Fibroblast of lung (primary cell): ENCODE data around the gene ITPRIPL2. TPM values are rescaled to one million over a fixed set of nuclear protein-coding genes. Genes with fewer than 3 reads are reported as not detected.

Experiments used
- DNase-seq, 2 donors: peaks; one replicate each; pipeline versions ENCODE4 v3.0.0 to v3.0.0-alpha.2; 2010; ENCODE audit warnings: low read depth in 2 of 2
- H2AFZ ChIP-seq: 2 replicates; pipeline ENCODE4 v1.5.1; 2012; ENCODE audit warnings: low read length, control low read depth, inconsistent platforms
- H3K27ac ChIP-seq: 2 replicates; pipeline ENCODE4 v1.5.1; 2011; ENCODE audit warnings: low read length, control low read depth; ENCODE audit not compliant: insufficient read depth
- H3K27me3 ChIP-seq: 2 replicates; pipeline ENCODE4 v1.5.1; 2011; ENCODE audit warnings: mild to moderate bottlenecking, low read length; ENCODE audit not compliant: control insufficient read depth, insufficient read depth
- H3K36me3 ChIP-seq: 2 replicates; pipeline ENCODE4 v1.5.1; 2011; ENCODE audit warnings: low read length; ENCODE audit not compliant: control insufficient read depth, insufficient read depth
- H3K4me1 ChIP-seq: 2 replicates; pipeline ENCODE4 v1.5.1; 2011; ENCODE audit warnings: low read length; ENCODE audit not compliant: control insufficient read depth, insufficient read depth; ENCODE audit errors: extremely low read depth
- H3K4me2 ChIP-seq: 2 replicates; pipeline ENCODE4 v1.5.1; 2011; ENCODE audit warnings: low read length, control low read depth; ENCODE audit not compliant: insufficient read depth; ENCODE audit errors: extremely low read depth
- H3K4me3 ChIP-seq, 4 experiments: fragments of 200-600 bp in 1 of 4; sonication (generic) in 1 of 4; replicated peaks in 1 of 4; 2 replicates each; pipeline ENCODE4 v1.5.1; 2011 to 2016; ENCODE audit warnings: low read length in 4 of 4, low read depth in 3 of 4, mild to moderate bottlenecking in 3 of 4, control low read depth in 2 of 4, inconsistent platforms in 1 of 4, mixed read lengths in 1 of 4; ENCODE audit not compliant: insufficient read depth in 1 of 4; ENCODE audit errors: control extremely low read depth in 1 of 4
- H3K79me2 ChIP-seq: 2 replicates; pipeline ENCODE4 v1.5.1; 2012; ENCODE audit warnings: mild to moderate bottlenecking, low read length, inconsistent platforms; ENCODE audit not compliant: control insufficient read depth, insufficient read depth
- H3K9ac ChIP-seq: 2 replicates; pipeline ENCODE4 v1.5.1; 2011; ENCODE audit warnings: mild to moderate bottlenecking, low read length, control low read depth; ENCODE audit not compliant: insufficient read depth
- H3K9me3 ChIP-seq: 2 replicates; pipeline ENCODE4 v1.5.1; 2012; ENCODE audit warnings: low read depth, low read length; ENCODE audit not compliant: control insufficient read depth, insufficient read depth
- H4K20me1 ChIP-seq: 2 replicates; pipeline ENCODE4 v1.5.1; 2011; ENCODE audit warnings: low read length; ENCODE audit not compliant: control insufficient read depth, insufficient read depth; ENCODE audit errors: extremely low read depth
- CTCF ChIP-seq, 2 donors: IDR thresholded peaks in 1 of 2; conservative IDR thresholded peaks in 1 of 2; 1 replicate in 1 of 2; 2 replicates in 1 of 2; pipeline ENCODE4 v1.5.1; 2011 to 2012; ENCODE audit warnings: low read length in 2 of 2, control low read depth in 1 of 2, inconsistent platforms in 1 of 2, low read depth in 1 of 2, mild to moderate bottlenecking in 1 of 2
- EZH2 ChIP-seq: IDR thresholded peaks from 2 replicates; pipeline ENCODE4 v1.5.1; 2012; ENCODE audit warnings: low read length, control low read depth, mild to moderate bottlenecking; ENCODE audit errors: missing control alignments
- polyA plus RNA-seq, 2 donors: library from polyadenylated mRNA; depleted of rRNA in 1 of 2; stranded (reverse) in 1 of 2; unstranded in 1 of 2; fragments of >200 nt; gene quantifications; 2 replicates each; pipeline ENCODE4 v1.2.1, GENCODE V29; 2011 to 2012; ENCODE audit warnings: missing spikeins in 1 of 2
- total RNA-seq: library from RNA; depleted of rRNA; stranded (reverse); fragments of >200 nt; gene quantifications from 2 replicates; pipeline ENCODE4 v1.2.1, GENCODE V29; 2014

ITPRIPL2 gene
- total and polyA plus RNA-seq, 2 donors (not counting 1 experiment from before 2014, with no cell fraction given), result 23.1 to 42.1 TPM

- Histone ChIP-seq H2AFZ (no peak overlapping the region), H4K20me1 (no peaks in the 10 kb centered on the region), H3K9ac (no peak overlapping the region), H3K79me2 (no peaks in the 10 kb centered on the region), H3K9me3 (no peaks in the 10 kb centered on the region), H3K4me3 (no peak overlapping the region), H3K4me1 (no peaks in the 10 kb centered on the region), H3K36me3 (no peaks in the 10 kb centered on the region), H3K4me2 (no peak overlapping the region), H3K27ac (no peak overlapping the region), H3K27me3 (peaks cover 3% of the 10 kb centered on the region)
- no peak for DNase-seq
- TF ChIP-seq EZH2 (no peak), CTCF (conservative IDR thresholded peaks at IDR 0.05 in 1 of 2, IDR thresholded peaks at IDR 0.05 in 1 of 2; ENCODE audit: low read depth in 1 of 2, low read length in 2 of 2) (no peak)
Observed at GRCh38 chr16:19151310-19151709, 37.5 kb downstream of the ITPRIPL2 start.

GRCh38 chr16:19152042-19152441 is 38.3 kb downstream of the ITPRIPL2 start:
- Histone ChIP-seq H3K9me3 (no peaks in the 10 kb centered on the region), H3K4me1 (no peaks in the 10 kb centered on the region), H2AFZ (no peak overlapping the region), H3K4me3 (no peak overlapping the region), H3K4me2 (no peak overlapping the region), H3K9ac (no peak overlapping the region), H3K27ac (no peak overlapping the region), H4K20me1 (no peaks in the 10 kb centered on the region), H3K36me3 (no peaks in the 10 kb centered on the region), H3K79me2 (no peaks in the 10 kb centered on the region), H3K27me3 (peaks cover 3% of the 10 kb centered on the region)
- no peak for TF ChIP-seq EZH2
- no peak for TF ChIP-seq CTCF (conservative IDR thresholded peaks at IDR 0.05 in 1 of 2, IDR thresholded peaks at IDR 0.05 in 1 of 2; ENCODE audit: low read depth in 1 of 2, low read length in 2 of 2)
- DNase-seq, result no peak

DNA sequence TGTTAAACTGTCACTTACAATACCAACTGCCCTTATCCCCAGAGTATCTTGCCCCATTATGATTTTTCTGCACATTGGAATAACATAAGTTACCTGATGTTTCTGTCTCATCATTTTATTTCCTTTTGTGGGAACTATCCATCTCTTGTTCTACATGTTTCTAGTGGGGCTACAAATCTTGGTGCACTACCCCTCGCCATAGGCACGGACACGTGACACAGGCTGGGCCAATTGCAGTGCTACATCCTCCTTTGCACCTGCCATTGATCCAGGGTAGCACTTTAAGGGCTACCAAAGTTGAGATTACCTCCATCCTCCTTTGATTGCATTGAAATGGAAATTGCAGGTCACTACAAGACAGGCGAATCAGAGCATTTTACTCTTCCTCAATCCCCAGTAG is 40.1 kb downstream of the ITPRIPL2 start:
- no peak overlapping the region for H3K4me3 ChIP-seq
- H3K27me3 ChIP-seq, result peaks cover 3% of the 10 kb centered on the region
- no peaks in the 10 kb centered on the region for H3K36me3 ChIP-seq
- H3K9ac ChIP-seq, result no peak overlapping the region
- no peak overlapping the region for H2AFZ ChIP-seq
- H3K4me1 ChIP-seq, result no peaks in the 10 kb centered on the region
- TF ChIP-seq EZH2 (no peak), CTCF (conservative IDR thresholded peaks at IDR 0.05 in 1 of 2, IDR thresholded peaks at IDR 0.05 in 1 of 2; ENCODE audit: low read depth in 1 of 2, low read length in 2 of 2) (no peak)
- DNase-seq, result peak in 1 of 2 donors; percentile 6
- H3K9me3 ChIP-seq, result no peaks in the 10 kb centered on the region
- no peaks in the 10 kb centered on the region for H4K20me1 ChIP-seq
- no peak overlapping the region for H3K27ac ChIP-seq
- no peaks in the 10 kb centered on the region for H3K79me2 ChIP-seq
- H3K4me2 ChIP-seq, result no peak overlapping the region
